ENCODE results near the gene ADK. TPM values are rescaled to one million over a fixed set of nuclear protein-coding genes. Genes with fewer than 3 reads are reported as not detected.

ADK gene
- total RNA-seq, 1 donor from 2014 or later: 32.5 TPM

GRCh38 chr10:74754381-74754821 is 603.4 kb downstream of the ADK start:
- intact Hi-C loops (cut with DNase I): no loop called here
- no peak for ATAC-seq
- DNase-seq (ENCODE audit: low spot score): no peak

- intact Hi-C loops (cut with DNase I): no loop called here
- DNase-seq (ENCODE audit: low spot score) (no peak), ATAC-seq (no peak)
Measured at GRCh38 chr10:74755273-74755672, 604.3 kb downstream of the ADK start.

Other genes starting within 250 kb of the ADK start
- gene PLAU, start 240.1 kb upstream of the ADK start, total RNA-seq: 15.6 TPM
- 165 TPM for gene VCL, start 153.1 kb upstream of the ADK start, total RNA-seq
- gene AP3M1, start 393 bp upstream of the ADK start, total RNA-seq: 27.2 TPM

All from sciatic nerve (tissue), 2 donors.